Ramos (cell line): Measurements from ENCODE around the gene PIGM.

Experiments
- in situ Hi-C: fragments of 300-500 bp; cut with MboI; formaldehyde crosslinking; loops from one replicate; pipeline ENCODE4 v1.14.3; 2022; ENCODE audit warnings: low sequenced_read_pairs; ENCODE audit not compliant: unreplicated experiment

Gene PIGM

DNA sequence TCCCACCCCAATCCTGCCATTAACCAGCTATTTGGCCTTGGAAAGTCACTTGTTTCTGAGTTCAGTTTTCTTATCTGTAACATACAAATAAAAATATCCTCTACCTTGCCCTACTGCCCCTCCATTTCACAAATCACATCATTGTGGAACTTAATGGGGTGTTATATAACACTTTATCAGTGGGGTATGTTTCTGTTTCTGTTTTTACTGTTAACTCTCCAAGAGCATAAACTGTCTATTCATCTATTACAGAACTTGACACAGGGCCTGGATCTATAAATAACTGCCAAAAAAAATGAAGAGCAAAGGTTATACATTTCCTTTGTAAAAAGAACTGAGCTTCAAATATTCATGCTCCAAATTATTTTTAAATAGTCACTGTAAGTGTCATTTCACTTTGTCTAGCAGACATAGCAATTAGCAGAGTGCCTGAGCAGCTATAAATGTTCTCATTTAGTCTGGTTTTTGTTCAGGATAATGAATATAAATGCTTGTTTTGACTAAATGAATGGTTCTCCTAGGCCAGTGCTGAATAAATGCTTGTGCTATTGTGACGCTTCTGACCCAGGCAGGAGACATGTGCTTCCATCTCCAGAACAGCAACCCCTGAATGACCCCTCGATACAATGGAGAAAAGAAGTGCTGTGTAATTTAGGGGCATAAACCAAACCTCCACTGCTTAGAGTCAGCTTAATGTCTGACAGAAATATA is 7.4 kb downstream of the PIGM start:
- in situ Hi-C loops: no loop called here

DNA sequence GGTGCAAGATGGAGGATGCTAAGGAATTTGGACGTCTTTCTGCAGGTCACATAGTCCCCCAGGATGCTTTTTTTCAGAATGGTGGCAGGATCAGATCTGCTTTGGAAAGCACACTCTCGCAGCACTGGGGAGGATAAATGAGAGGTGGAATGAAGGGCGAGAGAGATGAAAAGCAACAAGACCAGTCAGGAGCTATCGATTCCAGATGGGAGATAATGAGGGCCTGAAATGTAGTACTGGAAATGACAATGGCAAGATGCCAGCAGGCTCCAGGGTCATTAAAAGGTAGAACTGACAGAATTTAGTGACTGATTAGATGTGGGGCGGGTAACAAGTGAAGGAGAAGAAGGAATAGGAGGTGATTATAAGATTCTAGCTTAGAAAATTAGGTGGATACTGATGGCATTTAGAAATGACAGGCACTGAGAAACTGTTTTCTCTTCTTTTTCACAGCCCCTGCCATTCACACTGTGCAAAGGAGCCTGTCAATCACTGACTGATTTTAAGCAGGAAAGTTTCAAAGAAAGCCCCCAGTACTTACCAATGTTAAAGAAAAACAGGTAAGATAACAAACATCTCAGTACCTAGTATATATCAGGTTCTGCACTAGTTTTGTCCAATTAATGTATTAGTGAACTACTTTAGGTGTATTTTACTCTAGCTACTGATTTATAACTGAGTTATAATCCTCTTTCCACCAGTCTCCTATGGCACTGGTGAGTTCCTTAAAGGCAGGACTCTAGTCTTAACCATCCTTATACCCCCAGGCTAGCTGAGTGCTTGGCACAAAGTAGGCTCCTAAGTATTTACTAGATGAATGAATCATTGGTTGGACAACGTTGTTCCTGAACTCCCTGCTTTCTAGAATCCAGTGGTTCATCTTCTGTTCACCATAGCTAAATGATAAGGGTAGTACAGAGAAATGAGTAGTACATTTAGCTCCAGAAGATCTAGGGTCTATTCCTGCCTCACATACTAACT is 9.2 kb downstream of the PIGM start:
- in situ Hi-C loops: no loop called here

DNA sequence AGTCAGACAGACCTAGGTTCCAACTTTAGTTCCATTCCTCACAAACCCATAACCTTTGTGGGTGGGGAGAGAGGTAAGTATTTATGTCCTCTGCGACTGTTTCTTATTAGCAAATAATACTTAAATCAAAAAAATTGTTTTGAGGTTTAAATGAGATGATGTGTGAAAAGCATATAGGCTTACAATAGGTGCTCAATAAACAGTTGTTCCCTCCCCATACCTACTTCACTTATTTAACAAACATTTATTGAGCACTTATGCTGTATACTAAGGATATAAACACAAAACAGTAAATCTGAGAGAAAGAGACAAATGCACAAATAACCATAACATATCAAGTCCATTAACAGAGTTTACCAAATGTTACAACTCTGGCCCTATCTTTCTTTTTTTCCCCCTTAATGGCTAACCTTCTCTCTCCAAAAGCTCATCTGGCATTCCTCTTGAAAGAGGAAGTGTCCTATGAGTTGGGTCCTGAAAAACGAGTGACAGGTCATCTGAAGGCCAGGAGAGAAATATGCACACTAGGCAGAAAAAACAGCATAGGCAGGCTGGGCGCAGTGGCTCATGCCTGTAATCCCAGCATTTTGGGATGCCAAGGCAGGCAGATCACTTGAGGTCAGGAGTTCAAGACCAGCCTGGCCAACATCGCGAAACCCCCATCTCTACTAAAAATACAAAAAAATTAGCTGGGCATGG is 10.3 kb downstream of the PIGM start:
- in situ Hi-C loops: no loop called here

DNA sequence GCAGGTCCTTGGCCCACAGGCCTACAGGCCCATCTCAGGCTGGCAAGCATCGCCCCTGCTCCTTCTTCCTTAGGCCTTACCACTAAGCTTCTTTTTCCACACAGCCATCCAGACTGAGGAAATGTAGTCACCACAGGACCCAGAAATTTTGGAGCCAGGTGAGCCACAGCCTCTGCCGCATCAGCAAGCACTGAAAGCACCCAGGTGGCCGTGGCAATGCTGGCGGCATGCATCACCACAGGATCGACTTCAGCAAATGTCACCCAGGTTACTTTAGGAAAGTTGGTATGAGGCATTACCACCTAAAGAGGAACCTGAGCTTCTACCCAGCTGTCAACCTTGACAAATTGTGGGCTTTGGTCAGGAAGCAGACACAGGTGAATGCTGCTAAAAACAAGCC is 11.6 kb downstream of the PIGM start:
- in situ Hi-C loops: no loop called here

DNA sequence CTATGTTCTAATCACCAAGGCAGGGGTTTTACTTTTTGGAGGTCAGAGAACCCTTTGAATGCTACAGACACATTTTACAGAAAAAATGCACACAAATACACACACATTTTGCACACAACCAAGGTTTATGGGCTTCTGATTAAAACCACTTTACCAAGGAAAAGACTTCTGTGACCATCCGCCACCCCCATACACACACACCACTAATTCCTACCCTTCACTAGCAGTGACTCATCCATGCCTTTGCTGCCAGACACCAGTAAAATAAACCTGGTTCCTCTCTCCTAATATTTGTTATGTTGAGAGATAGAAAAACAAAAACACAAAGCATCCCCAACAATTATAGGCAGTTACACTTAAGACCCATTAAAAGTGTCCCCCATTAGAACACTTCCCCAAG is 12.9 kb downstream of the PIGM start:
- in situ Hi-C loops: no loop called here

DNA sequence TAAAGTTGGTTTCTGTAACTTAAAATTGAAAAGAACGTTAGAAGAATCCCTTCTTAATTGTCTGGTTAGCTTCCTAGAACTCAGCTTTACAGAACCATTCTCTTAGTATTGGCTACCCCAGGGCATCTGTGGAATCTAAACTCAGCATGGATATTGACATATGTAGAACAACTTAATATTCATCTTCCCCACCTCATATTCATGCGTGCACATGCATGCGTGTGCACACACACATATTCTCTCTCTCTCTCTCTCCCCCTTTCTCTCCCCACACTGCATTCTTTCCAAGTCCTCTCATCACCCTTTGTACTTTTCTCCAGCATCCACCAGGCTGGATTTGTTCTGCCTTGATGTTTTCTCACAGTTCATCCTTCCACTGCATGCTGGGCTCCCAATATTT is 13.4 kb downstream of the PIGM start:
- in situ Hi-C loops: no loop called here

DNA sequence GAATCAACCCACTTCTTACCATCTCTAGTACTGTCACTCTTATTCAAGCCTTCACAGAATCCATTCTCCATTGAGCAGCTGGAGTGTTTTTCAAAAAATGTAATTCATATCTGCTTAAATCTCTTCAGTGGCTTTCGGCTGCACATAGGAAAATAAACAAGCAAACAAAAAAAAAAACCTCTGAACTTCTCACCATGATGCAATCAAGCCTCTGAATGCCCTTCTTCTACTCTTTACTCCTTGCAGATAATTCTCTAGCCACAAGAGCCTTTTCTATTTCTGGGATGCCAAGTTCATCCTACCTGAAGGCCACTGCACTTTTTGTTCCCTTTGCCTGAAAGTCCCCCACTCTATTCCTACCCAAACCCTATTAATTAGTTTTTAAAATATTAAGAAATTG is 14.2 kb downstream of the PIGM start:
- in situ Hi-C loops: no loop called here

DNA sequence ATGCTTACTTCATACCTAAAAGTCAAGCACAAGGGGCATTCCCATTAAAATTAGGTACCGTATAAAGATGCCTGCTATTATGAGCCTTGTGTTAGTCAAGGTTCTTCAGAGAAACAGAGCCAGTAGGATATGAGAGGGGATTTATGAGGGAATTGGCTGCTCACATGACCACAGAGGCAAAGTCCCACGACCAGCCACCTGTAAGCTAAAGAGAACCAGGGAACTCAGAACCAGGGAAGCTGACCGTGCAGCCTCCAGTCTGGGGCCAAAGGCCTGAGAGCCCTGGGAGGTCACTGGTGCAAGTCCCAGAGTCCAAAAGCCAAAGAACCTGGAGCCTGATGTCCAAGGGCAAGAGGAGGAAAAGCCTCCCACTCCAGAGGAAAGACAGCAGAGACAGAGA is 20.0 kb downstream of the PIGM start:
- in situ Hi-C loops: no loop called here

DNA sequence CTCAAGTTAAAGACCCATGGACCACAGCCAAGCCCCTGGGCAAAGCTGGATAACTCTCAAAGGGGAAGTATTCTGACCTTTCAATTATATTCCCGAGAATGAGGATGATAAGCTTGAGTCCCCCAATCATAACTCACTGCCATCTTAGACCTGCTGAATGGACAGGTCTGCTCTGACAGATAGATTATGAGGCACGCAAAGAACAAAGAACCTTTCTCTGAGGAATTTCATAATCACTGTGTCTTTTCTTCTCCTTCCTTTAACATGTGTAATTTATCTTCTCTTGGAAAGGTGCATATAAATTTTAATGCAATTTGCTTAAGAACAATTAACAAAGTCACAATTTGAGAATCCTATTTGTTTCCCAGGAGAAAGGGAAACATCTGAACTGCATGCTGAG is 22.0 kb downstream of the PIGM start:
- in situ Hi-C loops: loop anchor here (5.0 to 10.0 kb wide), 2 partner anchors 72 to 215 kb away; no protein-coding TSS in a partner anchor

DNA sequence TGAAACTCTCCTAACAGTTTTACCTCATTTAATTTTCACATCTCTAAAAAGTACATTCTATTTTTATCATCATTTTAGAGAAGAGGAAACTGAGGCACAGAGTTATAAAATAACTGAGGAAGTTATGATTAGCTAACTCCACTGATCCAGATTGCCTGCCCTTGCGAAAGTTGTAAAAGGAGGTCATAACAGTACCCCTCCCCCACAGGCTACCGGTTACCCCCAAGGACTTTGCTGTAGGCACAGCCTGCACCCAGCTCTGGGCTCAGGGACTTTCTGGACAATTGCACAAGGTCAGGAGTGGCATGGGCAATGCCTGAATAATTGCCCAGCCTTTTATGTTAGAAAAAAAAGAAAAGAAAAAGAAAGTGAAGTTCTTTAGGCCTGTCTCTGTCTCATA is 22.7 kb downstream of the PIGM start:
- in situ Hi-C loops: loop anchor here (5.0 to 10.0 kb wide), 2 partner anchors 72 to 214 kb away; no protein-coding TSS in a partner anchor

DNA sequence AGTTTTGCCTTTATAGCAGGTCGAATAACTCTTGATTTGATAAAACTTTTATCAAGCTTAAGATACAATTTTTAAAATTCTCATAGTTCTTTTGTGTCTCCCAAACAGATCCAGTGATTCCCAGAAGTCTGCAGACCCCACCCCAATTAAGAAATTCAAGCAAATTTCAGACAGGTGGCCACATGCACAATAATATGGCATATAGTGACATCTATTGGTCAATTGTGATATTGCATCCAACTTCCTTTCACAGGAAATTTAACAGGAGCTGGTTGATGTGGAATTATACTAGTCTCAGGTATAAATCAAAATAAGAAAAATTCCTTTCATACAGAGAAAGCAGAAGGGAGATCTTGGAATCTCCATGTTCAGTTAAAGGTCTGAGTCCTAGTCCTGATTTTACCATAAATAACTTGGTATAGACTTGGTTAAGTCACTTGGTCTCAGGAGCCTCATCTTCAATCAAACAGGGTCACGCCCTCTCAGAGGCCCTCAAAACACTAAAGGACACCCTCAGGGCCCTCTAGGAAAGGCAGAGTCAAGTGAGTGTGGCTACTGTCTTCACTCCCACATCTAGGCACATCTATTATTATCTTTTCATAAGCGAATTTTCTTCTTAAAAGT is 24.1 kb downstream of the PIGM start:
- in situ Hi-C loops: loop anchor here (5.0 to 10.0 kb wide), 2 partner anchors 70 to 213 kb away; no protein-coding TSS in a partner anchor

DNA sequence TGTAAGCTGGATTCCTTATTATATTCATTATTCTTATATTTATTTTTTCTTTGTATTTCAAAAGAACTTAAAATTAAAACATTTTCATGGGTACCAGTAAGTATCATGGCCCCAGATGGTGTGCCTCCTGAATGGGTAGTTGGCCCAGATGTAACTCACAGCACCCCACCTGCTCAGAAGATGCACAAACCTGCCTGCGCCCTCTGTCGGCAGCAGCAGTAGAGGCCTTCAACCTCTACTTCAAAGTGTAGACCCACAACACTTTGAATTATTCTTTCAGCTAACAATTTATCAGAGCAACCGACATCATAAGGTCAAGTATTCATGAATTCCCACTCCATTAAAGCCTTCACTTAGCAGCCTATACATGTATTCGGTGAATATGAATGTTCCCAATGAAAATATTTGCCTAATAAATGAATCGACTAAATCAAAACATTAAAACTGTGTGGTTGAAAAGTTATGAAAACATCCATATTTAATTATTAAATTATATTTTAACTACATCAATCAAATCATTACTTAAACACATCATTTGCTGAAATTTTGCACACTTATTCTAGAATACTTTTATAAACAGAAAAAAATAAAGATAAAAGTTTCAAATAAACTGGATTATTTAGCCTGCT is 25.4 kb downstream of the PIGM start:
- in situ Hi-C loops: loop anchor here (5.0 to 10.0 kb wide), 2 partner anchors 69 to 212 kb away; no protein-coding TSS in a partner anchor

DNA sequence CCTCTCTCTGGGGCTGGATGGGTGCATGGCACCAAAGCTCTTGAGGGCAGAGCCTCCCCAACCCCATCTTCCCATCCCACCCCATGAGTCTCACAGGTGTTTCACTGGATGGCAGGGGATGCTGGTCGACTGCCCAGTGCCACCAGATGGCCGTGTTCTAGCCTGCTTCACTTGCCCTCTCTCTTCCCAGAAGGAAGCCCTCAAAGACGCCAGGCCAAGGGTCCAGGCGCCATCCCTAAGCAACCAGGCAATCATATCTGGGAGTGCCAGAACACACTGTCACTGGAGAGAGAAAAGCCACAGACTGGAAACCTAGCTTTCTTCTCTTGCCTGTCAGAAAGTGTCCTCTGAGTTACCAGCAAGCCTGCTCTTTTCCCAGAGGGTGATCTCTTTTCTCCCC is 26.7 kb downstream of the PIGM start:
- in situ Hi-C loops: loop anchor here (5.0 to 10.0 kb wide), 2 partner anchors 68 to 210 kb away; no protein-coding TSS in a partner anchor

DNA sequence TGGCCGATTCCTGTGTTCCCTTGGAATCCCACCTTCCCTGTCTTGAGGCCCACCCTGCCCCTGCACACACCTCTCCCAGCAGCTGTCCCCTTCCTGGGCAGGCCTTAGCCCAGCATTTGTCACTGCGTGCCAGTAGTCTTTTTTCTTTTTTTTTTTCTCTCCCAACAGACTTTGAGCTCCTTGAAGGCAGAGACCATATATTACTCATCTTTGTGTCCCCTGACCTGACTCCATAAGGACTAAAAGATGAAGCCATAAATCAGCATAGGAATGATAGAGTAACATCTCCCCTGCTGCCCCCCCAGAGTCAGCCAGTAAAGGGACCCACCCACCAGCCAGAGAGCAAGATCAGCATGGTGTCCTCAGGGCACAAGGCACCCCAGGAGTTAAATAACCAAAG is 27.4 kb downstream of the PIGM start:
- in situ Hi-C loops: loop anchor here (10.0 kb wide), 1 partner anchor 210 kb away; no protein-coding TSS in a partner anchor

DNA sequence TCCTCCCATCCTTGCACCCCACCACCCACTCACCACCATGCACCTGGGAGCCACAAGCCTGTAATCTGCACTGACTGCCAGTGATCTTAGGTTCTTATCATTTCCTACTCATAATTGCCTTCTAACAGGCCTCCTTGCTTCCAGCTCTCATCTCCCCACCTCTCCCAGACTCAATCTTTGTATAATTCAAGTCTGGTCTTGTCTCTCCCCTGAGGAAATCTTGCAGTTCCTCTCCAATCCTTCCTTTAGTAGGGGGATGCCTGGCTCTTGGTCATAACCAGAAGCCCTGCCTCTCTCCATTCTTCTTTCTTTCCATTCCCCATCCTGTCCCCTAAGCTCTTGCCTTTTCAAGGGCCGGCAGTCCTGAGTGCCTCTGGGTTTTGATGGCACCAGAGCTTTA is 27.8 kb downstream of the PIGM start:
- in situ Hi-C loops: loop anchor here (10.0 kb wide), 1 partner anchor 209 kb away; no protein-coding TSS in a partner anchor

DNA sequence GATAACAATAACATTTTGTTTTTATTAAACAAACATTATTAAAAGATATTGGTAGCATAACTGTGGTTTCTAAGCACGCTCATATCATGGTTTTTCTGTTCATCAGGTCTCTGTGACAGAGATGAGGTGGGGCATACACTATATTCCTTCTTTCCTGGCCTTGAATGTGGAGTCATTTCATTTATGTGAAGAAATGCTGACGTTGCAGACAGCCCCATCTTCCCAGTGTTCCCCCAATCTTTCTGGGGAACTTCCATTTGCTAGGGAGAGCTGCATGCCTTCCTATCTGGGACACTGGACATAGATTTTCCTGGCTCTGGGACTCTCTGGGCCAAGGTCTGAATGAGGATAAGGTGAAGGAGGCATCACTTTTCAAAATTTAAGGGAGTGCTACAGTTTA is 30.4 kb downstream of the PIGM start:
- in situ Hi-C loops: loop anchor here (10.0 kb wide), 1 partner anchor 207 kb away; no protein-coding TSS in a partner anchor

DNA sequence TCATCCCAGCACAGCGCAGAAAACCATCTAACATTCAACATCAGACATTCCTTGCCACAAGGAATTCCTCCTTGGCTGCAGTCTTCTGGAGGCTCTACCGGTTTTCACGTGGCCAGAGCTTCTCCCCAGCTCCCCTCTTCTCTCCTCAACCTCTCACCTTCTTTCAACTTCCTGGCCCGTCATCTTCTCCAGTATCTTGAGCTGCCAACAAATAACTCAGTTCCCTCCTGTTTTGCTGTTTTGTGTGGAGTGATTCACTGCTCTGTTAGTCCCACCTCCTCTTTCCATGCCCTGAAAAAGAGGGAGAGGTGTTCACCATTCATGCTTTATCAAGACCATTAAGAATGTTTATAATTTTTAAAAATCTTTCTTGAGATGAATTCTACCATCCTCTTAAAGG is 32.6 kb downstream of the PIGM start:
- in situ Hi-C loops: no loop called here

DNA sequence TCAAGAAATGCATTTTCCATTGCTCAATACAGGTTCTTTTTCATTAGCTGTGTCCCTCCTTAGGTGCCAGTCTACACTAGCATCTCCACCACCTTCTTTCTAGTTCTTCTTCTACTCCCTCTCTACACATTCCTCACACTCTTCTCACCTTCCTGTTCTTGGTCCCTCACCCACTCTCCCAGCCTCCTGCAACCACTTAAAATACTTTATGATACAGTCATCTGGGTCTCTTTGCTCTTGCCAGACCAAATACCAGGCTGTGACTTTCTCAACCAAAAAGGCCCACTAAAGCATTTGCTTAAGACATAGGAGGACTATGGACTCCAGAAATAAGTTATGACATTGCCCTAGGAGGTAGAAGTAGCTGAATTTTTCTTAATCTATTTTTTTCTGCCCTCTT is 35.1 kb downstream of the PIGM start:
- in situ Hi-C loops: no loop called here

DNA sequence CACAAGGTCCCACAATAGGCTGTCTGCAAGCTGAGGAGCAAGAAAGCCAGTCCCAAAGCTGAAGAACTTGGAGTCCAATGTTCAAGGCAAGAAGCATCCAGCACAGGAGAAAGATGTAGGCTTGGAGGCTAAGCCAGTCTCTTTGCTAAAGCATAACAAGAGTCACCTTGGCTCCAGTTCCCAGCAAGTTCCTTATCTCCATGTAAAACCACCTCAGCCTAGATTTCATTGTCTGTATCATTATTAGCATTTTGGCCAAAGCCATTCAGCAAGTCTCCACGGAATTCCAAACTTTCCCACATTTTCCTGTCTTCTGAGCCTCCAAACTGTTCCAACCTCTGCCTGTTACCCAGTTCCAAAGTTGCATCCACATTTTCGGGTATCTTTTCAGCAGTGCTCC is 36.9 kb downstream of the PIGM start:
- in situ Hi-C loops: no loop called here
